ENCODE data around the gene RIC1.
"Not testable (repeated sequence)": the region's sequence is repeated elsewhere in the genome, so short reads cannot be mapped to it uniquely, and the experiment has no call there.

RIC1 gene

DNA sequence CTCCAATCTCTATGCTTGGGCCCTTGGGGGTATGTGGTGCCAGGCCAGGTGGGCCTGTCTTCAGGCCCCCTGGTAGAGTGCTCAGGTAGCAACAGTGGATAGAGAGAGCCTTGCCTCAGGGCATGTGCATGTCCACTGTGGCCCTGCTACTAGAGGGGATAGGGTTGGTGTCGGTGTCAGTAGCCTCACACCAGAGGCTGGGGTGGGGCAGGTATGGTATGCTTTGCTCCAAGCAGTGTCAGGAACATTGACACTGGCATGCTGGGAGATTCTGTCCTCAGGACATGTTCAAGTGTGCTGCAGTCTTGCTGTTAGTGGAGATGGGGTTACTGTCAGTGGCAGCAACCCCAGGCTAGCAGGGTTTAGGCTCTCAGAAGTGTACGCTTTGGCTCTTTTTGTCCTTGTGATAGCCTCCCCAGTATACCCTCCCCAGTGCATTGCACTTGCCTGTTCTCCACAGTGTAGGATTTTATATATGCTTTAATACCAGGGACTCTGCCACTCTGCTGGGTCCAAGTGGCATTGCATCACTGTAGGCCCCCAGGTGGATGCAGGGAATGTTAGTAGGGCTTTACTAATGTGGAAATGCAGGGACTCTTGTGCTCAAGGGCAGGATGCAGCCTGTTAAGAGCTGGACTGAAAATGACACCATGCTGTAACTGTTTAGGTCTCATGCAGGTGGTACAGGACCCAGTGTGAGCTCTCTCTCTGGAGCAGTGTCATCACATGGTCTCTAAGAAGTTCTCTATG lies 21.6 kb downstream of the RIC1 start:
- Histone ChIP-seq H3K79me2 (ENCODE audit: insufficient read depth, low read length) (peaks cover 97% of the 10 kb centered on the region), H3K9me2 (replicated peaks; ENCODE audit: low read depth, low read length) (no peaks in the 10 kb centered on the region), H3K4me3 (ENCODE audit: low read length, poor library complexity, severe bottlenecking) (no peak overlapping the region), H3K9ac (ENCODE audit: low read depth, low read length, poor library complexity, severe bottlenecking) (no peak overlapping the region), H4K20me1 (ENCODE audit: insufficient read depth, low read length, poor library complexity, severe bottlenecking) (no peaks in the 10 kb centered on the region), H3K4me2 (ENCODE audit: low read depth, low read length, poor library complexity, severe bottlenecking) (no peak overlapping the region), H2AFZ (ENCODE audit: low read length) (no peak overlapping the region), H3K27me3 (ENCODE audit: insufficient read depth, low read length, poor library complexity, severe bottlenecking) (no peaks in the 10 kb centered on the region), H3K36me3 (ENCODE audit: insufficient read depth, low read length) (no peaks in the 10 kb centered on the region), H3F3A (ENCODE audit: low read depth) (no peaks in the 10 kb centered on the region), H3K4me1 (ENCODE audit: insufficient read depth, low read length, poor library complexity, severe bottlenecking) (peaks cover 16% of the 10 kb centered on the region), H3K9me3 (ENCODE audit: insufficient read depth, low read depth, low read length) (peaks cover 33% of the 10 kb centered on the region)
- no peak for TF ChIP-seq EZH2phosphoT487 (IDR thresholded peaks at IDR 0.05; ENCODE audit: borderline replicate concordance)
- TF ChIP-seq, protein P1, sequence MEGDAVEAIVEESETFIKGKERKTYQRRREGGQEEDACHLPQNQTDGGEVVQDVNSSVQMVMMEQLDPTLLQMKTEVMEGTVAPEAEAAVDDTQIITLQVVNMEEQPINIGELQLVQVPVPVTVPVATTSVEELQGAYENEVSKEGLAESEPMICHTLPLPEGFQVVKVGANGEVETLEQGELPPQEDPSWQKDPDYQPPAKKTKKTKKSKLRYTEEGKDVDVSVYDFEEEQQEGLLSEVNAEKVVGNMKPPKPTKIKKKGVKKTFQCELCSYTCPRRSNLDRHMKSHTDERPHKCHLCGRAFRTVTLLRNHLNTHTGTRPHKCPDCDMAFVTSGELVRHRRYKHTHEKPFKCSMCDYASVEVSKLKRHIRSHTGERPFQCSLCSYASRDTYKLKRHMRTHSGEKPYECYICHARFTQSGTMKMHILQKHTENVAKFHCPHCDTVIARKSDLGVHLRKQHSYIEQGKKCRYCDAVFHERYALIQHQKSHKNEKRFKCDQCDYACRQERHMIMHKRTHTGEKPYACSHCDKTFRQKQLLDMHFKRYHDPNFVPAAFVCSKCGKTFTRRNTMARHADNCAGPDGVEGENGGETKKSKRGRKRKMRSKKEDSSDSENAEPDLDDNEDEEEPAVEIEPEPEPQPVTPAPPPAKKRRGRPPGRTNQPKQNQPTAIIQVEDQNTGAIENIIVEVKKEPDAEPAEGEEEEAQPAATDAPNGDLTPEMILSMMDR (conservative IDR thresholded peaks at IDR 0.05; ENCODE audit: low read length), result no peak

DNA sequence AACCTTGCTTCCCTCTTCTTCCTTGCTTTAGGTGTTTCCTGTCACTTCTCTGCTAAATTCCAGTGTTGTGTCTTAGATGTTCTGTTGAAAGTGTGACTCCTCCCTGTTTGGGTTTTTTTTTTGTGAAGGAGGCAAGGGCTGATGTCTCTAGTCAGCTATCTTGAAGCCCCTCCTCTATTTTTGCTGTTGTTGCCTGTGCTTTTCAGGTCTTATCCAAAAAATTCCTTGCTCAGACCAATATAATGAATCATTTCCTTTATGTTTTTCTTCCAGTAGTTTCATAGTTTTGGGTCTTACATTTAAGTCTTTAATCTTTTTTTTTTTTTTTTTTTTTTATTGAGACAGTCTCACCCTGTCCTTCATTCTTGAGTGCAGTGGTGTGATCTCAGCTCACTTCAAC lies 22.3 kb downstream of the RIC1 start:
- Histone ChIP-seq H3K27me3 (ENCODE audit: insufficient read depth, low read length, poor library complexity, severe bottlenecking) (no peaks in the 10 kb centered on the region), H3K9me3 (ENCODE audit: insufficient read depth, low read depth, low read length) (peaks cover 33% of the 10 kb centered on the region), H3K9ac (ENCODE audit: low read depth, low read length, poor library complexity, severe bottlenecking) (no peak overlapping the region), H3K4me2 (ENCODE audit: low read depth, low read length, poor library complexity, severe bottlenecking) (no peak overlapping the region), H3K4me1 (ENCODE audit: insufficient read depth, low read length, poor library complexity, severe bottlenecking) (peaks cover 9% of the 10 kb centered on the region), H3K9me2 (replicated peaks; ENCODE audit: low read depth, low read length) (no peaks in the 10 kb centered on the region), H3F3A (ENCODE audit: low read depth) (no peaks in the 10 kb centered on the region), H2AFZ (ENCODE audit: low read length) (no peak overlapping the region), H3K4me3 (ENCODE audit: low read length, poor library complexity, severe bottlenecking) (no peak overlapping the region), H3K36me3 (ENCODE audit: insufficient read depth, low read length) (no peaks in the 10 kb centered on the region), H3K79me2 (ENCODE audit: insufficient read depth, low read length) (peaks cover 96% of the 10 kb centered on the region), H4K20me1 (ENCODE audit: insufficient read depth, low read length, poor library complexity, severe bottlenecking) (no peaks in the 10 kb centered on the region)
- TF ChIP-seq EZH2phosphoT487 (IDR thresholded peaks at IDR 0.05; ENCODE audit: borderline replicate concordance), result no peak
- TF ChIP-seq, protein P1 (conservative IDR thresholded peaks at IDR 0.05; ENCODE audit: low read length), result no peak

DNA sequence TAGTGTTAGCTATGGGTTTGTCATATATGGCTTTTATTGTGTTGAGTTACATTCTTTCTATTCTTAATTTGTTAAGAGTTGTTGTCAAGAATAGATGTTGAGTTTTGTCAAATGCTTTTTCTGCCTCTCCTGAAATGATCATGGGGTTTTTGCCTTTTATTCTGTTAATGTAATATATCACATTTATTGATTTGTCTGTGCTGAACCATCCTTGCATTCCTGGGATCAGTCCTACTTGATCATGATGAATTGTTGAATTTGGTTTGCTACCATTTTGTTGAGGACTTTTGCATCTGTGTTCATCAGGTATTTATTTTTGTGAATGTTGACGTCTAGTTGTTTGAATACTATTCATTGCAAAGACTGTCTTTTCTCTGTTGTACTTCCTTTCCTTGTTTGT lies 23.9 kb downstream of the RIC1 start:
- H3K4me3 ChIP-seq (ENCODE audit: low read length, poor library complexity, severe bottlenecking), result no peak overlapping the region
- no peak for TF ChIP-seq EZH2phosphoT487 (IDR thresholded peaks at IDR 0.05; ENCODE audit: borderline replicate concordance)
- TF ChIP-seq, protein P1 (conservative IDR thresholded peaks at IDR 0.05; ENCODE audit: low read length), result no peak
- H3K4me1 ChIP-seq (ENCODE audit: insufficient read depth, low read length, poor library complexity, severe bottlenecking), result no peaks in the 10 kb centered on the region
- peaks cover 89% of the 10 kb centered on the region for H3K79me2 ChIP-seq (ENCODE audit: insufficient read depth, low read length)
- peaks cover 4% of the 10 kb centered on the region; the same call in 1 of the 2 replicates for H3K36me3 ChIP-seq (ENCODE audit: insufficient read depth, low read length)
- H3K9ac ChIP-seq (ENCODE audit: low read depth, low read length, poor library complexity, severe bottlenecking), result no peak overlapping the region
- H3K4me2 ChIP-seq (ENCODE audit: low read depth, low read length, poor library complexity, severe bottlenecking), result no peak overlapping the region
- no peaks in the 10 kb centered on the region for H3K9me2 ChIP-seq (replicated peaks; ENCODE audit: low read depth, low read length)
- H3K27me3 ChIP-seq (ENCODE audit: insufficient read depth, low read length, poor library complexity, severe bottlenecking), result no peaks in the 10 kb centered on the region
- H4K20me1 ChIP-seq (ENCODE audit: insufficient read depth, low read length, poor library complexity, severe bottlenecking), result no peaks in the 10 kb centered on the region
- no peaks in the 10 kb centered on the region for H3F3A ChIP-seq (ENCODE audit: low read depth)
- H2AFZ ChIP-seq (ENCODE audit: low read length), result no peak overlapping the region
- H3K9me3 ChIP-seq (ENCODE audit: insufficient read depth, low read depth, low read length), result peaks cover 27% of the 10 kb centered on the region

DNA sequence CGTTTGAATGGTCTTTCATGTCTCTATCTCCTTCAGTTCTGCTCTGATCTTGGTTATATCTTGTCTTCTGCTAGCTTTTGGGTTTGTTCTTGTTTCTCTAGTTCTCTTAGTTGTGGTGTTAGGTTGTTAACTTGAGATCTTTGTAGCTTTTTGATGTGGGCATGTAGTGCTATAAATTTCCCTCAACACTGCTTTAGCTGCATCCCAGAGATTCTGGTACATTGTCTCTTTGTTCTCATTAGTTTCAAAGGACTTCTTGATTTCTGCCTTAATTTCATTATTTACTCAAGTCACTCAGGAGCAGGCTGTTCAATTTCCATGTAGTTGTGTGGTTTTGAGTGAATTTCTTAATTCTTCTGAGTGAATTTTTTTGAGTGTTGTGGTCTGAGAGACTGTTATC lies 33.9 kb downstream of the RIC1 start:
- H3K79me2 ChIP-seq (ENCODE audit: insufficient read depth, low read length), result peaks cover 77% of the 10 kb centered on the region
- not testable (repeated sequence) for H4K20me1 ChIP-seq (ENCODE audit: insufficient read depth, low read length, poor library complexity, severe bottlenecking)

More for the DNA sequence above, 33.9 kb downstream of the RIC1 start:
- peaks cover 35% of the 10 kb centered on the region for H3K36me3 ChIP-seq (ENCODE audit: insufficient read depth, low read length)
- not testable (repeated sequence) for H3K27me3 ChIP-seq (ENCODE audit: insufficient read depth, low read length, poor library complexity, severe bottlenecking); H3F3A ChIP-seq (ENCODE audit: low read depth); H3K9me2 ChIP-seq (replicated peaks; ENCODE audit: low read depth, low read length); H3K9ac ChIP-seq (ENCODE audit: low read depth, low read length, poor library complexity, severe bottlenecking); H2AFZ ChIP-seq (ENCODE audit: low read length); H3K4me3 ChIP-seq (ENCODE audit: low read length, poor library complexity, severe bottlenecking); H3K4me2 ChIP-seq (ENCODE audit: low read depth, low read length, poor library complexity, severe bottlenecking)
- H3K4me1 ChIP-seq (ENCODE audit: insufficient read depth, low read length, poor library complexity, severe bottlenecking), result peaks cover 31% of the 10 kb centered on the region
- peaks cover 14% of the 10 kb centered on the region; the same call in 1 of the 2 replicates for H3K9me3 ChIP-seq (ENCODE audit: insufficient read depth, low read depth, low read length)

Measured in Loucy (cell line).